Mammary epithelial cell (primary cell): ENCODE measurements around the gene ACYP2.
"Not testable (repeated sequence)": the region's sequence is repeated elsewhere in the genome, so short reads cannot be mapped to it uniquely, and the experiment has no call there.

Experiments used
- CTCF ChIP-seq, 2 donors: IDR thresholded peaks in 1 of 2; conservative IDR thresholded peaks in 1 of 2; 2 replicates each; pipeline ENCODE4 v1.5.1; 2011 to 2012; ENCODE audit warnings: inconsistent platforms in 2 of 2, low read length in 2 of 2, mild to moderate bottlenecking in 2 of 2, control low read depth in 1 of 2, low read depth in 1 of 2; ENCODE audit not compliant: insufficient read depth in 1 of 2; ENCODE audit errors: extremely low read depth in 1 of 2
- EZH2 ChIP-seq: IDR thresholded peaks from 2 replicates; pipeline ENCODE4 v1.6.1; 2012; ENCODE audit warnings: low read length, inconsistent platforms, borderline replicate concordance

GRCh38 chr2:54127174-54127573 is 11.8 kb downstream of the ACYP2 start:
- TF ChIP-seq CTCF (conservative IDR thresholded peaks at IDR 0.05 in 1 of 2, IDR thresholded peaks at IDR 0.05 in 1 of 2; ENCODE audit: extremely low read depth in 1 of 2, insufficient read depth in 1 of 2, low read depth in 1 of 2, low read length in 2 of 2); EZH2: not testable (repeated sequence)
